HG02884 (cell line): ENCODE measurements around the gene CHRNA4.

ENCODE experiments used
- ATAC-seq: cut with Tn5 transposase; IDR thresholded peaks from one replicate; pipeline ENCODE4 v1.9.1; 2021; ENCODE audit warnings: mild to moderate bottlenecking, moderate library complexity; ENCODE audit not compliant: unreplicated experiment

CHRNA4 gene

DNA sequence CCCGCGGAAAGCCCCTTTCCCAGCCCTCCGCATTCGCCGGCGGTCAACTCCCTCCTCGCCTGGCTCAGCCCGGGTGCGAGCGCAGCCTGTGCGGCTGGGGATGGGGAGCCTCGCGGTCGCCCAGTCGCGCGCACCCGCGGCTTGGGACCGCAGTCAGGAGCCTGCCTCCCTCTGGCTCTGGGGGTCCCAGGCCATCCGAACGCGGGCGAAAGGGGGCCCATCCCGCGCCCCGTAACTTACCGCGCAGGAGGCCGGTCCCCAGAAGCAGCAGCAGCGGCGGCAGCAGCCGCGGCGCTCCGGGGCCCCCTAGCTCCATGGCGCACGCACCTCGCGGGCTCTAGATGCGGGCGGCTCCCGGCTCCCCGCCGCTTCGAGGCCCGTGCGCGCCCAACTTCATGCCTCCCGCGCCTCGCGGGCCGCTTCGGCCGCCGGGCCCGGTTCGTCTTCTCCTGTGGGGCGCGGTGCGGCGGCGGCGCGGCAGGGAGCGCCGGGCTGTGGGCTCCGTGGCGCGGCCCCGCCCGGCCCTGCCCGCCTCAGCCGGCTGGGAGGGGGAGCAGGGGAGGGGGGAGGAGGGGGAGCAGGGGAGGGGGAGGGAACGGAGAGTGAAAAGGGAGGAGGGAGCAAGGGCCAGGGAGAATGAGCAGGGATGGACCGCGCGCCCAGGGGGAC lies at the start of gene CHRNA4:
TSS of gene CHRNA4 (minus strand) at position 500 of the 669 bp plus-strand sequence. CDS start at position 316, 184 bp downstream.
- no peak for ATAC-seq

GRCh38 chr20:63409834-63410435 lies 48.8 kb upstream of the CHRNA4 start:
- no peak for ATAC-seq

DNA sequence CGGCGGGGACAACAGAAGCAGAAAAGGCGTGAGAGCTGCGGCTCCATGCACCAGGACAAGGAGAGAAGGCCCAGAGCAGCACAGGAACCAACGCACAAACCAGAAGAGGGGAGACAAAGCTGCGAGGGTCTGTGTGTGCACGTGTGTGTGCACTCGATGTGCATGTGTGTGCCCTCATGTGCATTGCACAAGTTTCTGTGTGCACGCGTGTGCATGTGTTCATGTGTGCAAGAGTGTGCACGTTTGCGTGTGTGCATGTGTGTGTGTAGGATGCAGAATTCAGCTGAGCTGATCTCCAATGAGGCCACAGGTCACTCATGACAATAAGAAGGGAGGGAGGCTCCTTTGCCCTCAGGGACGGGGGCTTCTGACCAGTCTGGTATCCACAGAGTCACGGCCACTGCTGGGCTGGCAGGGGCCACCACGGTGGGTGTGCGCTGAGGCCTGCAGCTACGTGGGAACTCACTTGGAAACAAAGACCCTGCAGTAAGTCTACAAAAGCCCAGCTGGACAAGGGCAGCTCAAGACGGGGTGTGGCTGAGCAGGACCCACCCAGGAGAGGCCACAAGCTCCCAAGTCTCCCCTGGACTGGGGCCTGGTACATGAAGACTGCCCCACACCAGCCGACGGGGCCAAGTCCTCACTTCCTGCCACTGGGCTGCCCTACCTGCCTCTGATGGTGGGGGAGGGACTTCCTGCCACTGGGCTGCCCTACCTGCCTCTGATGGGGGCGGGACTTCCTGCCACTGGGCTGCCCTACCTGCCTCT lies 48.1 kb upstream of the CHRNA4 start:
- ATAC-seq, result no peak

DNA sequence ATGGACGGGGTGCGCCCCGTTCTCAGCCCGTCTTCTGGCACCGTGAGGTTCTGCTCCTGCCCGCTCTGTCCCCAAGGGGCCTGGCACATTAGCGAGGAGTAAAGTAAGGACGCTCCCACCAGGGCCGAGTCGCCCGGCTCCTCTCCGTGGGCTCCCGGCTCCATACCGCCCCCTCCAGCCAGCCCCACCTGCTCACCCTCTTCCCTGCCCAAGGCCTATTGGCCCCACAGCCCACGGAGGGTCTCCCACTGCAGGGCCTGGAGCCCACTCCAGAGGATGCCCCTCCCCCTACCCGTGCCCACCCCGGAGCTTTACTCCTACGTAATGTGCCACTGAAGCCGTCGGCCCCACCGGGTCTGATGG lies 47.5 kb upstream of the CHRNA4 start:
- no peak for ATAC-seq

GRCh38 chr20:63407928-63408683 lies 47.0 kb upstream of the CHRNA4 start:
- ATAC-seq, result no peak

DNA sequence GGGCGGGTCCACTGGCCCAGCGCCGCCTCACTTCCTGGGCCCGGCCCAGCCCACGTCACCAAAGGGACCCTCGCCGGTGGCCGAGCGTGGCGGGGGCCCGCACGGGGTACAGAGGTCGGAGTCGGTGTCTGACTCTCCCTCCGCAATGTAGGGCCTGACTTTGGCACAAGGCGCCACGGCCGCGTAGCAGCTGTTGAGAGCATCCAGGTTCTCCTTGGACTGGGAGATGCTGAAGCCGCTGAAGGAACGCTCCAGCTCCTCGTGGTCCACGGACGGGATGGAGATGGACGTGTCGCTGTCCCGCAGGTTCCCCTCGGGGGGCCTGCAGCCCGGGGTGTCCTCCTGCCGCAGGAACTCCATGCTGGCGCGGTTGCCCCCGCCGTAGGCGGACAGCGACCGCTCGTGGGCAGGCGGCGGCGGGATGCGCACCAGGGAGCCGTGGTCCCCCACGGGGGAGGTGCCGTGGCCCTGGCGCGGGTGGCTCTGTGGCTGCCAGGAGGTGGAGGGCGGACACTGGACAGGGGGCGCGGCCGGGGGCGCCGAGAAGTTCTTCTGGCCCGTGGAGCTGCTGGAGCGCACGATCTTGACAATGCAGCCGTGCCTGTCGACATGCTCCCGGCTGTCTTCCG lies 45.6 kb upstream of the CHRNA4 start:
- no peak for ATAC-seq

DNA sequence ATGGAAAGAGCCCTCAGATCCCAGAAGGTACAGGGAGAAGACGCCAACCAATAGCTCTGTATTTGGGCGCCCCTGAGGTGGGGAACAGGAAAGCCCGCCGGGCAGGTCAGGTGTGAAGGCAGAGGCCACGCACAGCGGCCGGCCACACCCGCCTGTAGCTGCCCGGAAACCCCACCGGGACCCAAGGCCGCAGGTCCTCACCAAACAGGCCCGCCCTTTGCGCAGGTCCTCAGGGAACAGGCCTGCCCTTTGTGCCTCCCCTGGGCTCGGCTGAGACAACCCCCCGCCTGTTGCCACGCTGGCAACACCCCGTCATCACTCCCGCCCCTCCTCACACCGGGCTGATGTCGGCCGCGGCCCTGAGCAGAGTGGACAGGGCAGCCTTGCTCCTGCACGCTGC lies 44.9 kb upstream of the CHRNA4 start:
- no peak for ATAC-seq

- no peak for ATAC-seq
These were observed 44.1 kb upstream of the CHRNA4 start for GRCh38 chr20:63405102-63405730.

DNA sequence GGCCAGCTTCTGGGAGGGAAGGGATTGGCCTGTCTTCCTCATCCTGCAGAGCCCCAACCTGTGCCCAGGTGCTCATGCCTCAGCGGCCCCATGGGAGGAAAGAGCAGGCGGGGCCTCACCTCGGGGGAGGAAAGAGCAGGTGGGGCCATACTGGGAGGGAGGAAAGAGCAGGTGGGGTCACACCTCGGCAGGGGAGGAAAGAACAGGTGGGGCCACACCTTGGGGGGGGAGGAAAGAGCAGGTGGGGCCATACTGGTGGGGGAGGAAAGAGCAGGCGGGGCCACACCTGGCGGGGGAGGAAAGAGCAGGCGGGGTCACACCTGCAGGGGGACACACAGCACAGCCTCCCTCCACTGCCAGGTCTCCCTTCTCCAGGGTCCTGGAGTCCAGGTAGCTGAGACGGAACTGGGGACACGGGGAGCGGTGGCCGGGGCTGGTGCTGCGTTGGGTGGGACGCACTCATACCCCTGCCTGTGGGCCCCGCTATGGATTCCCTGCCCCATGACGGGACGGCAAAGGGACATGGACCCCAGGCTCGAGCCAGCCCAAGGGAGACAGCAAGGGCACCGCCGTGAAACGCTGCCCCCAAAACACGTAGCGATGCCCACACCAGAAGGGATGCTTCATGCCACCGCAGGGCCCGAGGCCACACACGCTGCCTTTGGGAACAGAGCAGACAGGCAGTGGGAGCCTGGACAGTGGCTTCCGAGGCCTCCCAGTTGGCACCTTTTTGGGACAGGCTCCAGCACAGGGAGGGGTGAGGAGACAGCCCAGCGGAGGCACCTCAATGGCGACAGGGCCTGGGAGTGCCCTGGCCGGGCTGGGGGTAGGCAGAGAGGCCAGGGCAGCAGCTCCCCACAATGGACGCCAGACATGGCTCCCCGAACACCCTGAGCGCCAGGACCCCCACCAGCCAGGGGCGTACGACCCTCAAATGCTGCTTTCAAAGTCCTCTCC lies 43.3 kb upstream of the CHRNA4 start:
- no peak for ATAC-seq

DNA sequence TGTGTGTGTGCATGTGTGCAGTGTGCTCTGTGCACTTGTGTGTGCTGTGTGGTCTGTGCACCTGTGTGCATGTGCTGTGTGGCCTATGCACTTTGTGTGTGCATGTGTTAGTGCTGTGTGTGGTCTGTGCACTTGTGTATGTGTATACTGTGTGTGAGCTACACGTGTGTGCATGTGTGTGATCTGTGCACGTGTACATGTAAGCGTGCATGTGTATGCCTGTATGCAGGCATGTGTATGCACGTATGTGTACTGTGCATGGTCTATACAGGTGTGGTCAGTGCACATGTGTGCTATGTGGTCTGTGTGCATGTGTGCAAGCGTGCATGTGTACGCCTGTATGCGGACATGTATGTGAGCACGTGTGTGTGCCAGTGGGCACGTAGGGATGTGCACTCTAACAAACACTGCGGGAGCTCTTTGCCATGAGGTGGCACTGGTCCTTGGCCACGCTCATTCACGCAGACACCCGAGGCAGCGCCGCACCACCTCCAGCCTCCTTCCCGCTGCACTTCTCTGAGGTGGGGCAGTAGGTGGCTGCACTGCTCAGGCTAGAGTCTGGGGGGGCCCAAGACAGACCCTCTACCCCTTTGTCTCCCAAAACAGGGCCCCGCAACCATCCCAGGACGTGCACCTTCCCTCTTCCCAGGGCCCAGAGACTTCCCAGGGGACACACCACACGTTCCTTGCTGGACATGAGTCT lies 42.4 kb upstream of the CHRNA4 start:
- no peak for ATAC-seq

- no peak for ATAC-seq
These were observed 41.7 kb upstream of the CHRNA4 start for GRCh38 chr20:63402860-63403220.

DNA sequence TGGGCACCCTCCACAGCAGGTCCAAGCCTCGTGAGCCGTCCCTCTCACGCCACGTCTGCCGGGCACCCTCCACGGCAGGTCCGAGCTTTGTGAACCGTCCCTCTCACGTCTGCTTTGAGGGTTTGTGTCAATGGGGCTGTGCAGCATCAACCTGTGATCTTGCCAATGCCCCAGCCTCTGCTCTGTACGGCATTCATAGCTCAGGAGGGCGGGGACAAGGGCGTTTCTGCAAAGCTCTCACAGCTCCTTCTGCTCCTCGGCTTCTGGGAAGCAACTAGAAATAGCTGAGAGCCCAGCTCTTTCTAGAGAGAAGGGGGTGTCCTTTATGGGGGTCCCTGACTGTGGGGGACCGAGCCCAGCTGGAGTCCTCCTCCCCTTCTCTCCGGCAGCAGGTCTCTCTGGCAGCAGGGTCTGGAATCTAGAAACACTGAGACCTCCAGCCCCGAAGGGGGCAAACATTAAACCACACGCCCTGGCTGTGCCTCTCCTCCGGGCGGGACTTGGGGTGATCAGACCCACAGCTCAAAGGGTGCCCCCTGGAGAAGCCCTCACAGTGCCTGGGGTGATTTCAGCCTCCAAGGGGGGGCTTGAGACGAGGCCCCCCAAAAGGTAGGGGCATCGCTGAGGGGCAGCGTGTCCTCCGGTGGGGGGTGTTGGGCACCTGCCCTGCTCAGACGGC lies 41.2 kb upstream of the CHRNA4 start:
- ATAC-seq, result no peak

GRCh38 chr20:63401384-63402110 lies 40.4 kb upstream of the CHRNA4 start:
- no peak for ATAC-seq

GRCh38 chr20:63400486-63401210 lies 39.5 kb upstream of the CHRNA4 start:
- no peak for ATAC-seq

DNA sequence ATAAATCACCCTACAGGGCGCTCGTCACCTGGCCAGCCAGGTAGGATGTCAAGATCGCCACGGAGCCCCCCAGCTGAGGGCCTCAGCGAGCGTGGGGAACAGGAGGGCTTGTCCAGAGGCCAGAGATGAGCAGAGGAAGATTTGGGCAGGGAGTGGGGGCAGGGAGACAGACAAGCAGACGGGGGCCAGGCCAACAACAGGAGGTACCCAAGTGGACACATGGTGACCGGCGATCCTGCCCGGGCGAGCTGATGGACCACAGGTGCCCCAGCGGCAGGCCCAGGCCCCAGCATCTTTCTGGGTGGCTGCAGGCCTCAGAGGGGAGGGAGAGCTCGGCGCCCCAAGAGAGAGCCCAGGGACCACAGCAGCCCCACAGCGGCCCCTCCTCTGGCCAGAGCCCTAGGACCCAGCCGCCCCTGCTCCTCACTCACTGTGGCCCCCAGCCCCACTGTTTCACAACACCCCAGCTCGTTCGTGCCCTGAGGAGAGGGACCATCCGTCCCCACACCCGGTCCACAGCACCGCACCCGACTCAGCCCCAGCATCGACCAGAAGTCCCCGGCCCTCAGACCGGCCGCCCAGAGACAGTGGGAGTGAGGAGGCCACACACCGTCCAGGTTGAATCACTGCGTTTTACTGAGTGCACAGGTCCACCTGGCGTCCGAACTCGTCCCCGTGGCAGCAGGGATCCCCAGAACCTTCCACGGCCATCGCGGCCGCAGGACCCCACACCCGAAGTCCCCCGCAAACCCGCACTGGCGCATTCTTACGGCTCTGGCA lies 38.6 kb upstream of the CHRNA4 start:
- ATAC-seq, result no peak
